HepG2 (cell line): ENCODE results near the gene BATF2. TPM values are rescaled to one million over a fixed set of nuclear protein-coding genes. Genes with fewer than 3 reads are reported as not detected.

ENCODE experiments used
- DNMT1 ChIP-seq: sonication (generic); formaldehyde crosslinking; IDR thresholded peaks from 2 replicates; pipeline ENCODE4 v1.5.1; 2020; ENCODE audit warnings: mild to moderate bottlenecking, missing genetic modification reagents
- ELF3 ChIP-seq: IDR thresholded peaks from 2 replicates; pipeline ENCODE4 v1.6.1; 2016; ENCODE audit warnings: missing genetic modification reagents, missing compliant biosample characterization
- HCFC1 ChIP-seq: fragments of 150-350 bp; IDR thresholded peaks from 2 replicates; pipeline ENCODE4 v1.6.1; 2014; ENCODE audit warnings: low read depth, low read length
- HDAC2 ChIP-seq: sonication (generic); formaldehyde crosslinking; IDR thresholded peaks from 2 replicates; pipeline ENCODE4 v1.4.0; 2020; ENCODE audit warnings: missing genetic modification reagents
- HES4 ChIP-seq: sonication (generic); formaldehyde crosslinking; IDR thresholded peaks from 2 replicates; pipeline ENCODE4 v1.9.0; 2021; ENCODE audit warnings: mild to moderate bottlenecking, missing genetic modification reagents, borderline replicate concordance
- HNF4A ChIP-seq: sonication (generic); formaldehyde crosslinking; IDR thresholded peaks from 2 replicates; pipeline ENCODE4 v1.4.0; 2020; ENCODE audit warnings: missing genetic modification reagents
- KAT2B ChIP-seq: fragments of 150-350 bp; IDR thresholded peaks from 2 replicates; pipeline ENCODE4 v1.6.1; 2014; ENCODE audit warnings: low read depth, low read length, borderline replicate concordance
- KDM4B ChIP-seq: sonication (generic); formaldehyde crosslinking; IDR thresholded peaks from 2 replicates; pipeline ENCODE4 v1.4.0; 2020; ENCODE audit warnings: missing genetic modification reagents
- MIXL1 ChIP-seq: IDR thresholded peaks from 2 replicates; pipeline ENCODE4 v1.6.1; 2016
- MLX ChIP-seq: IDR thresholded peaks from 2 replicates; pipeline ENCODE4 v1.6.1; 2016
- PATZ1 ChIP-seq: sonication (generic); formaldehyde crosslinking; IDR thresholded peaks from 2 replicates; pipeline ENCODE4 v1.4.0; 2020; ENCODE audit warnings: missing genetic modification reagents
- PCBP2 ChIP-seq: fragments of 200-400 bp; formaldehyde crosslinking; optimal IDR thresholded peaks from 2 replicates; pipeline ENCODE3; 2018; ENCODE audit warnings: low read length, low read depth; ENCODE audit not compliant: poor library complexity, severe bottlenecking
- RBAK ChIP-seq: sonication (generic); formaldehyde crosslinking; IDR thresholded peaks from 2 replicates; pipeline ENCODE4 v1.5.1; 2020; ENCODE audit warnings: mild to moderate bottlenecking, missing genetic modification reagents
- SRSF4 ChIP-seq: fragments of 200-400 bp; formaldehyde crosslinking; IDR thresholded peaks from one replicate; pipeline ENCODE4 v1.6.1; 2018; ENCODE audit warnings: mild to moderate bottlenecking, low read depth, low read length, moderate library complexity; ENCODE audit not compliant: poor library complexity, severe bottlenecking
- TEAD3 ChIP-seq: optimal IDR thresholded peaks from 2 replicates; pipeline ENCODE3; 2016; ENCODE audit warnings: borderline replicate concordance
- THAP8 ChIP-seq: sonication (generic); formaldehyde crosslinking; IDR thresholded peaks from 2 replicates; pipeline ENCODE4 v1.5.1; 2020; ENCODE audit warnings: missing genetic modification reagents, mild to moderate bottlenecking, borderline replicate concordance
- ZBED4 ChIP-seq: sonication (generic); formaldehyde crosslinking; IDR thresholded peaks from 2 replicates; pipeline ENCODE4 v1.4.0; 2020; ENCODE audit warnings: missing genetic modification reagents, borderline replicate concordance
- ZBTB8A ChIP-seq: sonication (generic); formaldehyde crosslinking; IDR thresholded peaks from 2 replicates; pipeline ENCODE4 v1.4.0; 2020; ENCODE audit warnings: mild to moderate bottlenecking, low read depth, missing genetic modification reagents, borderline replicate concordance
- ZFAT ChIP-seq: sonication (generic); formaldehyde crosslinking; conservative IDR thresholded peaks from 2 replicates; pipeline ENCODE4 v1.8.1; 2023; ENCODE audit warnings: missing genetic modification reagents, inconsistent platforms
- ZNF124 ChIP-seq: sonication (generic); formaldehyde crosslinking; IDR thresholded peaks from 2 replicates; pipeline ENCODE4 v1.4.0; 2020; ENCODE audit warnings: missing genetic modification reagents
- ZNF367 ChIP-seq: sonication (generic); formaldehyde crosslinking; IDR thresholded peaks from 2 replicates; pipeline ENCODE4 v1.4.0; 2020; ENCODE audit warnings: missing genetic modification reagents, borderline replicate concordance
- ZNF577 ChIP-seq: sonication (generic); formaldehyde crosslinking; IDR thresholded peaks from 2 replicates; pipeline ENCODE4 v1.4.0; 2020; ENCODE audit warnings: mild to moderate bottlenecking, low read depth, missing genetic modification reagents, borderline replicate concordance
- ZNF780A ChIP-seq: sonication (generic); formaldehyde crosslinking; IDR thresholded peaks from 2 replicates; pipeline ENCODE4 v1.8.0; 2022; ENCODE audit warnings: mild to moderate bottlenecking, missing genetic modification reagents, moderate library complexity
- polyA plus RNA-seq, 8 experiments: library from polyadenylated mRNA; depleted of rRNA in 3 of 8; stranded (reverse) in 7 of 8; unstranded in 1 of 8; fragments of >200 nt; fragmentation: Illumina TruSeq in 4 of 8; extraction: Trizol in 4 of 8; gene quantifications; 2 replicates each; pipeline versions ENCODE4 v1.2.1 to v1.2.3, GENCODE V29; 2011 to 2016; ENCODE audit warnings: low read depth in 4 of 8, missing spikeins in 1 of 8, mixed read lengths in 1 of 8; ENCODE audit not compliant: insufficient read depth in 1 of 8
- total RNA-seq, 5 experiments: library from RNA; depleted of rRNA; stranded (reverse); fragments of >200 nt; fragmentation: Illumina TruSeq; extraction: Trizol; gene quantifications; 2 replicates each; pipeline ENCODE4 v1.2.3, GENCODE V29; 2016; ENCODE audit warnings: low read depth in 1 of 5

BATF2 gene
- total and polyA plus RNA-seq, 2 of the 13 experiments (the other 11 are each of a cell fraction or from before 2014, with no cell fraction given): 2.8 to 3.9 TPM

GRCh38 chr11:65027213-65028067 lies 30.7 kb upstream of the BATF2 start, which contains the start of gene SNX15 (continued):
- TF ChIP-seq ZFAT (CRISPR knock-in tag): no peak
- TF ChIP-seq SRSF4: no peak
- 0 out of 2 replicates have a peak, but pooled peaks have one; percentile 40 for TF ChIP-seq PATZ1 (CRISPR knock-in tag)
- TF ChIP-seq TEAD3 (CRISPR knock-in tag): peak; percentile 6
- TF ChIP-seq RBAK: no peak
- TF ChIP-seq KAT2B: no peak
- 0 out of 2 replicates have a peak, but pooled peaks have one; percentile 26 for TF ChIP-seq ZBED4 (CRISPR knock-in tag)
- no peak for TF ChIP-seq THAP8 (CRISPR knock-in tag)
- TF ChIP-seq HES4 (CRISPR knock-in tag): no peak; the same call in 1 of the 2 replicates
- TF ChIP-seq ELF3: 0 out of 2 replicates have a peak, but pooled peaks have one; percentile 10
- no peak for TF ChIP-seq ZNF124 (CRISPR knock-in tag)
- TF ChIP-seq HCFC1: no peak; the same call in 1 of the 2 replicates
- no peak for TF ChIP-seq KDM4B (CRISPR knock-in tag)
- peak; percentile 75; the same call in 1 of the 2 replicates for TF ChIP-seq DNMT1
- TF ChIP-seq ZNF577 (CRISPR knock-in tag): no peak
- TF ChIP-seq MLX (CRISPR knock-in tag): 0 out of 2 replicates have a peak, but pooled peaks have one; percentile 6
- TF ChIP-seq PCBP2: no peak
- peak; percentile 45; the same call in 1 of the 2 replicates for TF ChIP-seq MIXL1 (CRISPR knock-in tag)
- peak; percentile 44; the same call in 1 of the 2 replicates for TF ChIP-seq HNF4A (CRISPR knock-in tag)
- no peak for TF ChIP-seq ZBTB8A (CRISPR knock-in tag)
- no peak for TF ChIP-seq ZNF367 (CRISPR knock-in tag)
- peak; percentile 60; the same call in 1 of the 2 replicates for TF ChIP-seq HDAC2 (CRISPR knock-in tag)
- no peak for TF ChIP-seq ZNF780A
